ENCODE results near the gene GPS1. TPM values are rescaled to one million over a fixed set of nuclear protein-coding genes. Genes with fewer than 3 reads are reported as not detected.

Gene GPS1
- total and polyA plus RNA-seq, 2 of the 4 experiments (the other 2 are of a cell fraction): 157 to 181 TPM

DNA sequence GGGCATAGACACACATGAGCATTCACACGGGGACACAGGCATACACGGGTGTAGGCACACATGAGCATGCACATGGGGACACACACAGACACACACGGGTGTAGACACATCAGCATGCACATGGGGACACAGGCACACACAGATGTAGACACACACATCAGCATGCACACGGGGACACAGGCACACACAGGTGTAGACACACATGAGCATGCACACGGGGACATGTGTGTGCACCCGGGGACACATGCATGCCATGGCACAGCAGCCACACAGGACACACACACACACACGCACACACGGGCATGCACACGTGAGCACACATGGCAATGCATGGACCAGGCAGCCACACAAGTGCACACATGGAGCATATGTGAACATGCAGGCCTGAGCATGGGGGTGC lies 9.0 kb upstream of the GPS1 start:
- Histone ChIP-seq H2BK15ac (ENCODE audit: low read depth, low read length) (no peak overlapping the region), H3K4me2 (ENCODE audit: low read depth, low read length) (no peak overlapping the region), H2BK5ac (ENCODE audit: low read depth, low read length, poor library complexity, severe bottlenecking) (no peak overlapping the region), H2AFZ (replicated peaks; ENCODE audit: low read length, poor library complexity) (peak overlapping the region; percentile 67), H3K9ac (ENCODE audit: low read depth, low read length) (no peak overlapping the region), H3K18ac (ENCODE audit: low read depth, low read length) (no peak overlapping the region), H3K27ac (ENCODE audit: insufficient read depth, low read length) (no peak overlapping the region), H3K4me1 (ENCODE audit: control insufficient read depth, insufficient read depth, low read length) (no peaks in the 10 kb centered on the region), H4K20me1 (ENCODE audit: insufficient read depth, low read length) (peaks cover 3% of the 10 kb centered on the region), H3K23ac (ENCODE audit: low read depth, low read length) (no peak overlapping the region), H3K79me1 (ENCODE audit: low read depth in 1 of 2, low read length in 2 of 2) (no peaks in the 10 kb centered on the region), H3K9me3 (ENCODE audit: control insufficient read depth, insufficient read depth, low read length) (no peaks in the 10 kb centered on the region), H2BK20ac (ENCODE audit: low read depth, low read length) (no peak overlapping the region), H3K4ac (ENCODE audit: low read depth, low read length) (no peak overlapping the region), H3K9me1 (ENCODE audit: insufficient read depth, low read length) (peaks cover 9% of the 10 kb centered on the region), H3K27me3 (ENCODE audit: control insufficient read depth, insufficient read depth, low read length) (no peaks in the 10 kb centered on the region), H3K14ac (replicated peaks; ENCODE audit: low read depth, low read length) (no peak overlapping the region), H3K36me3 (ENCODE audit: control insufficient read depth, insufficient read depth, low read length) (peaks cover 9% of the 10 kb centered on the region), H3K4me3 (ENCODE audit: insufficient read depth, low read depth, low read length) (no peak overlapping the region), H2AK5ac (ENCODE audit: low read depth, low read length) (no peak overlapping the region), H2BK120ac (ENCODE audit: low read depth, low read length) (no peak overlapping the region), H4K8ac (ENCODE audit: low read depth in 2 of 2, low read length in 2 of 2) (no peak overlapping the region), H4K5ac (ENCODE audit: low read depth, low read length) (no peak overlapping the region), H4K91ac (ENCODE audit: insufficient read depth, low read depth, low read length) (no peak overlapping the region), H2AK9ac (replicated peaks; ENCODE audit: low read depth, low read length, poor library complexity) (peak overlapping the region; percentile 42), H3K56ac (ENCODE audit: extremely low read depth, insufficient read depth, low read length) (no peak overlapping the region)
- BruUV-seq (replicated peaks): no TSS peak
- dilution Hi-C loops (cut with HindIII; ENCODE audit: low sequenced_read_pairs, unreplicated experiment) (no loop called here), in situ Hi-C loops (cut with MboI; ENCODE audit: low sequenced_read_pairs) (no loop called here), intact Hi-C loops (cut with micrococcal nuclease) (no loop called here)
- DNase-seq: no peak
- no peak for ATAC-seq (ENCODE audit: low read depth)
- TF ChIP-seq SMC3 (IDR thresholded peaks at IDR 0.05; ENCODE audit: low read depth, low read length) (no peak), NFE2L2 (IDR thresholded peaks at IDR 0.05; ENCODE audit: low read depth, low read length) (no peak), MXI1 (IDR thresholded peaks at IDR 0.05; ENCODE audit: borderline replicate concordance, low read depth, low read length) (no peak)
- CTCF ChIA-PET: no interaction called here
- WGBS, 2 experiments (ENCODE audit: extremely low coverage in 2 of 2, insufficient read length in 1 of 2): 78% methylated on average over 9 of the region's 9 CpGs; no CpG with 5 or more reads in 1 of the 2 experiments
- POLR2A ChIA-PET (ENCODE audit: unreplicated experiment): no interaction called here

Data from IMR-90 (cell line).